Central memory CD8-positive, alpha-beta T cell (primary cell): ENCODE results near the gene SHD.
A peak's percentile ranks its signal among the peaks of the same experiment; 100 is the strongest.
"Not testable (repeated sequence)": the region's sequence is repeated elsewhere in the genome, so short reads cannot be mapped to it uniquely, and the experiment has no call there.

ENCODE experiments used
- ATAC-seq: fragments of 150-1000 bp; cut with Tn5 transposase; replicated peaks from 2 replicates; pipeline ENCODE4 v1.10.0; 2022; ENCODE audit warnings: mild to moderate bottlenecking, moderate FRiP score, moderate number of reproducible peaks; ENCODE audit not compliant: poor library complexity, severe bottlenecking; ENCODE audit errors: extremely low read depth
- DNase-seq, 2 donors: peaks; one replicate each; pipeline ENCODE4 v3.0.0; 2021; ENCODE audit warnings: low spot score in 2 of 2
- H3K27ac Mint-ChIP-seq: one replicate; pipeline ENCODE4 v1.8.0; 2022; ENCODE audit warnings: low read depth, mild to moderate bottlenecking, moderate library complexity, mixed read lengths
- H3K27me3 Mint-ChIP-seq: one replicate; pipeline ENCODE4 v1.8.0; 2022; ENCODE audit warnings: mixed read lengths
- H3K36me3 Mint-ChIP-seq: one replicate; pipeline ENCODE4 v1.8.0; 2022; ENCODE audit warnings: mild to moderate bottlenecking, moderate library complexity, mixed read lengths; ENCODE audit not compliant: insufficient read depth
- H3K4me1 Mint-ChIP-seq: one replicate; pipeline ENCODE4 v1.8.0; 2022; ENCODE audit warnings: mixed read lengths
- H3K4me3 Mint-ChIP-seq: one replicate; pipeline ENCODE4 v1.8.0; 2022; ENCODE audit warnings: mild to moderate bottlenecking, moderate library complexity, mixed read lengths
- H3K9me3 Mint-ChIP-seq: one replicate; pipeline ENCODE4 v1.8.0; 2022; ENCODE audit warnings: mixed read lengths

SHD gene

GRCh38 chr19:4274321-4274686 is 4.8 kb upstream of the SHD start:
- H3K27ac Mint-ChIP-seq, H3K9me3 Mint-ChIP-seq, H3K4me1 Mint-ChIP-seq, DNase-seq, ATAC-seq, H3K27me3 Mint-ChIP-seq, H3K4me3 Mint-ChIP-seq: not testable (repeated sequence)
- peaks cover 19% of the 10 kb centered on the region for H3K36me3 Mint-ChIP-seq

- Mint-ChIP-seq H3K4me3 (no peak overlapping the region), H3K9me3 (no peaks in the 10 kb centered on the region), H3K36me3 (peaks cover 4% of the 10 kb centered on the region), H3K27ac (no peak overlapping the region), H3K27me3 (peaks cover 23% of the 10 kb centered on the region), H3K4me1 (peaks cover 4% of the 10 kb centered on the region)
- DNase-seq (no peak), ATAC-seq (no peak)
Observed at GRCh38 chr19:4277191-4277696, 1.8 kb upstream of the SHD start.

- DNase-seq (no peak), ATAC-seq (no peak)
- Mint-ChIP-seq H3K36me3 (peaks cover 6% of the 10 kb centered on the region), H3K27ac (no peak overlapping the region), H3K4me3 (no peak overlapping the region), H3K9me3 (no peaks in the 10 kb centered on the region), H3K4me1 (peaks cover 4% of the 10 kb centered on the region), H3K27me3 (peaks cover 29% of the 10 kb centered on the region)
Observed at GRCh38 chr19:4278010-4278409, 1.1 kb upstream of the SHD start.

GRCh38 chr19:4279267-4279529 is 132 bp downstream of the SHD start:
- Mint-ChIP-seq H3K27me3 (peaks cover 31% of the 10 kb centered on the region), H3K9me3 (no peaks in the 10 kb centered on the region), H3K4me1 (peaks cover 4% of the 10 kb centered on the region), H3K27ac (no peak overlapping the region), H3K4me3 (no peak overlapping the region), H3K36me3 (peaks cover 5% of the 10 kb centered on the region)
- DNase-seq (no peak), ATAC-seq (no peak)

DNA sequence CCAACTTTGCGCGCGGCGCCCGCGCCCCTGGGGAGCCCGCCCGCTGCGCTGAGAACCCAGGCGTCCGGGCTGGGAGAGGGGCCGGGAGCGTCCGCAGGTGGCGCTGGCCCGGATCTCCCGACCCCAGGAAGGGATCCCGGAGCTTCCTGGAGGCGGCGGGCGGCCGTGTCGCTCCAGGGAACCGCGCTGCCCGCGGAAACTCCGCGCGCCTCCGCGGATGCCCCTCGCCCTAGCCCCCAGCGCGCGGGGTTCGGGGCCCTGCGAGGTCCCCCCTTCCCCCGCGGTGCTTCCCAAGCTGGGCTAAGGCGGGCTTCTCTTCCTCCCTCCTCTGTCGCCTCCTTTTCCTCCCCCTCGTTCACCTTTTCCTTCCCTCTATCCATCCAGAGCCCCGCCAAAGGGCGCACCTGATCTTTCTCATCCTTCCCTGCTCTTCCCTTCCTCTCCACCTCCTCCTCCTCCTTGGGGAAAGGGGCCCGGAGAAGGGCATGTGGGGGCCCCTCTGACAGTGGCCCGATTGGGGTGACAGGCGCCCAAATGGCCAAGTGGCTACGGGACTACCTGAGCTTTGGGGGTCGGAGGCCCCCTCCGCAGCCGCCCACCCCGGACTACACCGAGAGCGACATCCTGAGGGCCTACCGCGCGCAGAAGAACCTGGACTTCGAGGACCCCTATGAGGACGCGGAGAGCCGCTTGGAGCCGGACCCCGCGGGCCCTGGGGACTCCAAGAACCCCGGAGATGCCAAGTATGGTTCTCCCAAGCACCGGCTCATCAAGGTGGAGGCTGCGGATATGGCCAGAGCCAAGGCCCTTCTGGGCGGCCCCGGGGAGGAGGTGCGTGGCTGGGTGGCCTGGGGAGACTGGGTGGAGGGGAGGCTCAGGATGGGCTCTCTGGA is 710 bp downstream of the SHD start:
- Mint-ChIP-seq H3K9me3 (no peaks in the 10 kb centered on the region), H3K27me3 (peaks cover 31% of the 10 kb centered on the region), H3K4me1 (peaks cover 4% of the 10 kb centered on the region), H3K36me3 (peaks cover 5% of the 10 kb centered on the region), H3K4me3 (peak overlapping the region; percentile 41), H3K27ac (no peak overlapping the region)
- ATAC-seq (no peak), DNase-seq (no peak)

GRCh38 chr19:4284176-4284958 is 5.3 kb downstream of the SHD start:
- peaks cover 4% of the 10 kb centered on the region for H3K4me1 Mint-ChIP-seq
- H3K9me3 Mint-ChIP-seq: no peaks in the 10 kb centered on the region
- no peak for ATAC-seq
- no peak overlapping the region for H3K27ac Mint-ChIP-seq
- peaks cover 31% of the 10 kb centered on the region for H3K27me3 Mint-ChIP-seq
- DNase-seq: no peak
- H3K36me3 Mint-ChIP-seq: peaks cover 2% of the 10 kb centered on the region
- H3K4me3 Mint-ChIP-seq: no peak overlapping the region

GRCh38 chr19:4284974-4285373 is 5.9 kb downstream of the SHD start:
- DNase-seq: no peak
- Mint-ChIP-seq H3K36me3 (peaks cover 2% of the 10 kb centered on the region), H3K4me3 (no peak overlapping the region), H3K4me1 (peaks cover under 1% of the 10 kb centered on the region), H3K27ac (no peak overlapping the region), H3K27me3 (peaks cover 25% of the 10 kb centered on the region), H3K9me3 (no peaks in the 10 kb centered on the region)
- ATAC-seq: no peak

- not testable (repeated sequence) for H3K27ac Mint-ChIP-seq, H3K4me3 Mint-ChIP-seq, H3K36me3 Mint-ChIP-seq, H3K9me3 Mint-ChIP-seq, ATAC-seq, DNase-seq, H3K4me1 Mint-ChIP-seq
- H3K27me3 Mint-ChIP-seq: peaks cover 16% of the 10 kb centered on the region
Observed at GRCh38 chr19:4286141-4286540, 7.1 kb downstream of the SHD start.

GRCh38 chr19:4288091-4288777 is 9.2 kb downstream of the SHD start:
- DNase-seq (no peak), ATAC-seq (no peak)
- Mint-ChIP-seq H3K27ac (no peak overlapping the region), H3K4me1 (no peaks in the 10 kb centered on the region), H3K36me3 (no peaks in the 10 kb centered on the region), H3K9me3 (no peaks in the 10 kb centered on the region), H3K27me3 (no peaks in the 10 kb centered on the region), H3K4me3 (no peak overlapping the region)

DNA sequence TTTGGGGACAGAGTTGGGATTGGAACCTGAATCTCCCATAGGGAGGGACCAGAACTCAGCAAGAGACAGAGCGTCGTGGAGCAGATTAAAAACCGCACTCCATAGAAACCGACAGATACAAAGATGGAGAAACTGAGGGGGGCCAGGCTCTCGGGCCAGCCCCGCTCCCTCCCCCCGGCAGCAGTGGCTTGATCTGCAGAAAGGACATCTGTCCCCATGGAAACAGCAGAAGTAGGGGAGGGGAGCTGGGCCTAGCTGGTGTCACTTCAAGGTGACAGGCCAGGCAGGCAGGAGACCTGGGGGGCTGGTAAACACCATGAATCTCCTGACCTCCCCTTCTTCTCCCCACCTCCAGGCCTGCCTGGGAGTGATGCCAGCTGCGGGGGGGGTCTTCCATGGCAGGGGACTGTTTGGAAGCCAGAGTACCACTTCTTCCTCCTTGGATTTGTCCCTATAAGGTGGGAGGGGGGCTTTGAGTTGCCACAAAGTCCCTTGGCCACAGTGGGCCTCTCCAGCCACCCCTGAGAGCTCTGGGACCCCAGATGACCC is 12.2 kb downstream of the SHD start:
- DNase-seq (no peak), ATAC-seq (no peak)
- Mint-ChIP-seq H3K27me3 (no peaks in the 10 kb centered on the region), H3K9me3 (no peaks in the 10 kb centered on the region), H3K27ac (no peak overlapping the region), H3K36me3 (no peaks in the 10 kb centered on the region), H3K4me3 (no peak overlapping the region), H3K4me1 (no peaks in the 10 kb centered on the region)

DNA sequence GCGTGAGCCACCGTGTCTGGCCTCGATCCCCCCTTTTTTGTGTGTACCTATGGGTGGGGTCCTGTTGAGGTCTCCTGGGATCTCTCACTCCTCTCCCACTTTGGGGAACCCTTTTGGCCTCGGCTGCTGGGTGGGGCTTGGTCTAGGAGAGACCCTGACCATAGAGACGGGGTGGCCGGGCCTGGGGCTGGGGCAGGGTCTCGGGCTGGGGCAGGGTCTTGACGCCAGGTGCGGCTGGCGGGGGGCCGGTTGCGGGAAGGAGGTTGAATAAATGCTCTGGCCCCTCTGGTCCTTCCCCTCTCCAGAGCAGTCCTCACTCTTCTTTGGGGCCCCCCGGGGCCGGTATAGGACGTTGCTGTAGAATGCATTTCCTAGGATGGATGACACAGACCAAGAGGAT is 13.4 kb downstream of the SHD start:
- H3K4me1 Mint-ChIP-seq: no peaks in the 10 kb centered on the region
- ATAC-seq (no peak), DNase-seq (no peak)
- H3K27me3 Mint-ChIP-seq: no peaks in the 10 kb centered on the region
- no peak overlapping the region for H3K4me3 Mint-ChIP-seq
- H3K36me3 Mint-ChIP-seq: no peaks in the 10 kb centered on the region
- no peaks in the 10 kb centered on the region for H3K9me3 Mint-ChIP-seq
- H3K27ac Mint-ChIP-seq: no peak overlapping the region

DNA sequence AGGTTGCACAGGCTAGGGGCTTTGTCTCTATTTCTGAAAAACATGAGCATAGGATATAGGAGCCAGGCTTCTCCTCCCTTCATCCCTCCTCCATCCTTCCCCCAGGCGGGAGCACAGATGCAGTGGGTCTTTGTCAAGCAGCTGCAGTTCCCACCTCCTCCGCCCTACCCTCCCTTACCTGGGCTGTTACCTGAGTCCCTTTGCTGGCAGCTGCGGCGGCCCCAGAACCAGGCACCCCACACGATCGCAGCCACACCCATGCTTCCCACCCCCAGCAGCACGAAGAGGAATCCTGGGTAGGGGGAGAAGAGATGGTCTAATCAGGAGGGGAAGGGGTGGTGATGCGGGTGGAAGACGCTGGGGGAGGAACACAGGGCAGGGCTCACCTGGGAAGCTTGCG is 15.3 kb downstream of the SHD start:
- Mint-ChIP-seq H3K27me3 (no peaks in the 10 kb centered on the region), H3K4me1 (no peaks in the 10 kb centered on the region), H3K9me3 (no peaks in the 10 kb centered on the region), H3K36me3 (no peaks in the 10 kb centered on the region), H3K27ac (no peak overlapping the region), H3K4me3 (no peak overlapping the region)
- ATAC-seq (no peak), DNase-seq (no peak)
